ENCODE measurements around the gene SLITRK3. TPM values are rescaled to one million over a fixed set of nuclear protein-coding genes. Genes with fewer than 3 reads are reported as not detected.

Gene SLITRK3, protein sequence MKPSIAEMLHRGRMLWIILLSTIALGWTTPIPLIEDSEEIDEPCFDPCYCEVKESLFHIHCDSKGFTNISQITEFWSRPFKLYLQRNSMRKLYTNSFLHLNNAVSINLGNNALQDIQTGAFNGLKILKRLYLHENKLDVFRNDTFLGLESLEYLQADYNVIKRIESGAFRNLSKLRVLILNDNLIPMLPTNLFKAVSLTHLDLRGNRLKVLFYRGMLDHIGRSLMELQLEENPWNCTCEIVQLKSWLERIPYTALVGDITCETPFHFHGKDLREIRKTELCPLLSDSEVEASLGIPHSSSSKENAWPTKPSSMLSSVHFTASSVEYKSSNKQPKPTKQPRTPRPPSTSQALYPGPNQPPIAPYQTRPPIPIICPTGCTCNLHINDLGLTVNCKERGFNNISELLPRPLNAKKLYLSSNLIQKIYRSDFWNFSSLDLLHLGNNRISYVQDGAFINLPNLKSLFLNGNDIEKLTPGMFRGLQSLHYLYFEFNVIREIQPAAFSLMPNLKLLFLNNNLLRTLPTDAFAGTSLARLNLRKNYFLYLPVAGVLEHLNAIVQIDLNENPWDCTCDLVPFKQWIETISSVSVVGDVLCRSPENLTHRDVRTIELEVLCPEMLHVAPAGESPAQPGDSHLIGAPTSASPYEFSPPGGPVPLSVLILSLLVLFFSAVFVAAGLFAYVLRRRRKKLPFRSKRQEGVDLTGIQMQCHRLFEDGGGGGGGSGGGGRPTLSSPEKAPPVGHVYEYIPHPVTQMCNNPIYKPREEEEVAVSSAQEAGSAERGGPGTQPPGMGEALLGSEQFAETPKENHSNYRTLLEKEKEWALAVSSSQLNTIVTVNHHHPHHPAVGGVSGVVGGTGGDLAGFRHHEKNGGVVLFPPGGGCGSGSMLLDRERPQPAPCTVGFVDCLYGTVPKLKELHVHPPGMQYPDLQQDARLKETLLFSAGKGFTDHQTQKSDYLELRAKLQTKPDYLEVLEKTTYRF
- not detected in 2 replicates for total RNA-seq (2014; rRNA removed)
- polyA plus RNA-seq (2012): not detected

DNA sequence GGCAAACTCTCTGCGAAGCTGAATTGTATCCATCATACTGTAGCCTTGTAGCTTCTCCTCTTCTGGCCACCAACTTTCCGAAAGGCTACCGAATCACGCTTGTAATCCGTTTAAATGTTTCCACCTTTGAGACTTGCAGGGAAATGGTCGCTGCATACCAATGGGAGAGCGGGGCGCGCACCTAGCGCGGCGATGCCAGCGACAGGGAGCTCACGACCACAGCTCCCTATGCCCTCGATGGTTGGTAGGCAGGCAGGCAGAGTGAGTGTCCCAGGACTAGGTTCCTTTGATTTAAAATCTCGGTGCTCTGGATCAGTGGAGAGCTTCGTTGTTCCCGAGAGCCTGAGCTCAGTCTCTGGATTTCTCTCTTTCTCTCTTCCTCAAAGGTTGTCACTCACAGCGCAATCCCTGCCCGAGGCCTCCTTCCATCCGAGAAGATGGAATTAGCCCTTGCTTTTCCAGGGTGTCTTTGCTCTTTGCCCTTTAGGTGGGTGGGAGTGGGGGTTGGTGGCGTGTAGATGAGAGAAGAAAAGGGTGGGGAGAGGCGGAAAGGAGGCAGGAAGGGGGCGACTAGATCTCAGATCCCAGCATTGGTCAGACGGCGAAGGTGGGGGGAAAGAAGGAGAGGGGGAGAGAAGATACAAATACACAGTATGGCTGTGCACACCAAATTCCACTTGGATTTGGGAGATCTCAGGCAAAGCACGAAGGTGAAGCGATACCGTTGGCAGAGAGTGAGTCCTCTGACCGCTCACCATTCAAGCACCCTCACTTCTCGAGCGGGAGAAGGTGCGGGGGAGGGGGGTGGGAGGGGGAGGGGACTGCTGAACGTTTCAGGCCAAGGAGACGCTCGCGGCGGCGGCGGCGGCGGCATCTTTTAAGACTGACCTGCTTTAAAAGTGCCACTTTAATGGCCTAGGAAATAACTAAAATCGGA lies at the start of gene SLITRK3:
Gene SLITRK3, minus strand, starts transcription at position 745 of the 937 bp plus-strand sequence. CDS start 5,554 bp downstream, outside the sequence.
- no peak for DNase-seq (ENCODE audit: low read depth)

GRCh38 chr3:165243597-165243996 lies 47.4 kb upstream of the SLITRK3 start:
- no peak for DNase-seq (ENCODE audit: low read depth)

DNA sequence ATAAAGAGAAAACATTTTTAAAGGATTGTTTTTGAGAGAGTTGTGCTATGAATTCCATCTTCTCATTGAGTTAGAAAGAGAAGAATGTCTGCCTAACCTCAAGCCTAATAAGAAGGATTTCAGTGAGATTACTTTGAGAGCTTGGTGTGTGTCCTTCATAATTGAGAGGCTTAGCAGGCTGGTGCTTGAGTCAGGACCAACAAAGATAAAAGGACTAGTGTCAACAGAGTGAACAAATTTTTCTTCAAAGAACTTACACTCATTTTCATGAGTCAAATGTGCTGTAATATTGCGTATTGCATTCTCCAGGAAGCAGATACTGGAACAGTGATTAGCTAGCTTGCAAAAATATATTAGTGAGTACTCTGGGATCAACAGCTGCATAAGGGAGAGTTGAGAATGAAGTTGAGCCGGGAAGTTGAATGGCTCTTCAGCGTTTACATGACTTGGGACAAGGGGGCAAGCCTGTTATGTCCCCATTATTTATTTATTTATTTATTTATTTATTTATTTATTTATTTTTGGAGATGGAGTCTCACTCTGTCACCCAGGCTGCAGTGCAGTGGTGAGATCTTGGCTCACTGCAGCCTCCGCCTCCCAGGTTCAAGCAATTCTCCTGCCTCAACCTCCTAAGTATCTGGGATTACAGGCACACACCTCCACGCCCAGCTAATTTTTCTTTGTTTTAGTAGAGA lies 37.5 kb upstream of the SLITRK3 start:
- no peak for DNase-seq (ENCODE audit: low read depth)

- DNase-seq (ENCODE audit: low read depth): no peak
Measured at GRCh38 chr3:165225604-165226003, 29.4 kb upstream of the SLITRK3 start.

DNA sequence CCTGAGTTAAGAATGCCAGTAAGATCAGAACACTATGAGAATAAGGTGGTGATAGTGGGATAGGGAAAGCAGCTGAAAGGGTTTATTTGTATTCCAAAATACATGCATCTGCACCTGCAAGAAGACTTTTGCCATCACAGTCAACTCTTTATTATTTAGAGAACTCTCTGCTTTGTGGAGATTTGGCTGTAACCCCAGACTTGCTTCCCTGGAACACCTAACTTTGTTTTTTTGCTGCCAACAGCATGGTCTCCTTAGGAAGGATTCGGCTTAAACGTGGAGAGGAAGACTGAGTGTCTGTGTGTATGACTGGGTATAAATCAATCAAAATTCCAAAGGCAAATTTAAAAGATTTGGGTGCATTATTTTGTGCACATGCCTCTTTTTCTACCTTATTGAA lies 21.6 kb upstream of the SLITRK3 start:
- DNase-seq (ENCODE audit: low read depth): no peak

DNA sequence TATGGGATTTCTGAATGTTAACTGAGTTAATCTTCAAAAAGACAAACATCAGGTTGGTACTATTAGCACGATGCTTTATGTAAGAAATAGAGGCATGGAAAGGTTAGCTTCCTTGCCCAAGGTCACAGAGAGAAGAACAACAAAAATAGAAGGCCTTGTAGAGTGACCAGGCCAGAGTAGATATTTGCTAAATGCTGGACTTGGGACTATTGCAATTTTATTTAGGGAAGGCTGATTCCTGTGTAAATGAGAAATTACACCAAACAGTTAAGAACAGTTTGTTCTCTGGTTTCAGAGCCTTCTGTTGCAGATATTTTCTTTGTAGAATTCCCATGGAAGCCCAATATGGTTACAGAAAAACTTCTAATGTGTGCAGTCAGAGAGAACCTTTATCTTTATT lies 16.4 kb upstream of the SLITRK3 start:
- no peak for DNase-seq (ENCODE audit: low read depth)

- DNase-seq (ENCODE audit: low read depth): no peak
Measured at GRCh38 chr3:165211721-165212120, 15.5 kb upstream of the SLITRK3 start.

DNA sequence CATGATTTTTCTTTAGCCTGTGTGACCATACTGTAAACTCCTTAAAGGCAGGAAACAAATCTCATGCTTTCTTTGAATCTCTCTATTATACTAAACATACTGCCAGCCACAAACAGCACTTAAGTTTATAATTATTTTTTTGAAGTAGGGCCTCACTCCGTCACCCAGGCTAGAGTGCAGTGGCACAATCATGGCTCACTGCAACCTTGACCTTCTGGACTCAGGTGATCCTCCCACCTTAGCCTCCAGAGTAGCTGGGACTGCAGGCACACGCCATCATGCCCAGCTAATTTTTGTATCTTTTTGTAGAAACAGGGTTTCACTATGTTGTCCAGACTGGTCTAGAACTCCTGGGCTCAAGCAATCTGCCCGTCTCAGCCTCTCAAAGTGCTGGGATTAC lies 14.5 kb upstream of the SLITRK3 start:
- DNase-seq (ENCODE audit: low read depth): no peak

- DNase-seq (ENCODE audit: low read depth): no peak
Measured at GRCh38 chr3:165210132-165210531, 13.9 kb upstream of the SLITRK3 start.

GRCh38 chr3:165206454-165207266 lies 10.5 kb upstream of the SLITRK3 start:
- DNase-seq (ENCODE audit: low read depth): peak; percentile 84

- no peak for DNase-seq (ENCODE audit: low read depth)
Measured at GRCh38 chr3:165204445-165204844, 8.3 kb upstream of the SLITRK3 start.

GRCh38 chr3:165202995-165203394 lies 6.8 kb upstream of the SLITRK3 start:
- DNase-seq (ENCODE audit: low read depth): no peak

DNA sequence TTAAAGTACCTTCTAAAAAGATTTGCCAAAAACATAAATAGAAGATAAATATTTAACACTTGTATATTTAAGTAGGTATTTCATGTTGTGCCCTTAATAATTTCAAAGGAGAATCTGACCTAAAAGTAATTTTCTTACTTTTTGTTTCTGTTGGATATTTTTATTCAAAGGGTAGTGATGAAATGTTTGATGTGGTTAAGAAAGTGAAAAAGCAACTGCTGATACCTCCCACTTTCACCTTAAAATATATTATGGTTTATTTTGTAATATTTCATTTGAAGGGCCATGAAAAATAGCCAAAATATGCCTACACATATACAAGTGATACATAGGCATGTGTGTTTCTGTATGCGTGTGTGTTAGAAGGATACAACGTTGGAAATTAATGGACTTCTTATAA lies 5.8 kb upstream of the SLITRK3 start:
- DNase-seq (ENCODE audit: low read depth): no peak

DNA sequence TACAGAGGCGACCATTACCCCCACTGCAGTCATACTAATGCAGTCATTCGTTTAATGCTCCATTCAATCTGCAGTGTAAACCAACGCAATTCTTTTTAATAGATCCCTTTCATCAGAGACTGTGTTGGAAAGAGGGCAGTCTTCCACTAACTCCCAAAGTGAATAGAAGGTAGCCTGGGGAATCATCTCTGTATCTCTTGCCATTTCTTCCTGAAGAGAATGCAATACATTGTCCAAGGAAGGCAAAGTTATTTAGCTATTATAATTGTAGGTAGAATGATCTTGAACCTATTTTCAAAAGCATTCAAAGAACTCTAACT lies 1.3 kb upstream of the SLITRK3 start:
- DNase-seq (ENCODE audit: low read depth): no peak

- no peak for DNase-seq (ENCODE audit: low read depth)
Measured at GRCh38 chr3:165196577-165197480, 645 bp upstream of the SLITRK3 start.

- no peak for DNase-seq (ENCODE audit: low read depth)
Measured at GRCh38 chr3:165195241-165195639, 944 bp downstream of the SLITRK3 start.

DNA sequence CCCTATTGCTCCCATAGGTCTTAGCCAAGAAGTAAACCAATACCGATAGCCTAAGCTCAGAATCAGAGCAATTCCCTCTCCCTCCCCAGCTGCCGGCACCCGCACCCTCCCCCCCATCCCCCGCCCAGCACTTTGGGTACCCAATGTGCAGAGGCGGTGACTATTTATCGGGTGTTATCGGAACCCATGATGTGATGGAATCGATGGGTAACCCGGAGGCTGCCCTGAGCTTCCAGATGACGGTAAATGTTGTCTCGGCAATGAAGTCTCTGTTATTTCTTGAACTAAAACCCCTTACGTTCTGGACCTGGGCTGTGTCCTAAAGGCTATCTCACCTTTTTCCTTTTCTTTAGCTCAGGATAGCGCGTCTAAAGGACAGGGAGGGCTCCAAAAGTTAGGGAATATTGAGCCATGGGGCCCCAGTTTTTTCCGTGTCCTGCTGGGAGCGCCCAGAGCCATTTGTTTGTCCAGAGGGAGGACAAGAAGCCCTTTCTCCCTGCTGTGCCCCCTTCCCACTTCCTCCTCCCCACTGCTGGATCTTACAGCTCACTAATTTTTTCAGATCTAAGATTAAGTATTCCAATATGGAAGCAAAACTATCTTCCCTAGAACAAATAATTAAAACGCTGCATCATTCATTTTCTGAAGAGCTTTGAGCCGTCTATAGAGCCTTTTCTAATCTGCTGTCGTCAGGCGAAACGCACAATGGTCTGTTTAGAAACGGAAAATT lies 1.5 kb downstream of the SLITRK3 start:
- DNase-seq (ENCODE audit: low read depth): no peak

Data from LHCN-M2 (cell line).